HG02981 (cell line): ENCODE data around the gene DNAH11.
"Not testable (repeated sequence)": the region's sequence is repeated elsewhere in the genome, so short reads cannot be mapped to it uniquely, and the experiment has no call there.

Experiments used
- ATAC-seq: cut with Tn5 transposase; IDR thresholded peaks from one replicate; pipeline ENCODE4 v1.9.1; 2021; ENCODE audit warnings: mild to moderate bottlenecking, moderate library complexity; ENCODE audit not compliant: unreplicated experiment

DNAH11 gene

GRCh38 chr7:21766218-21766617 lies 223.4 kb downstream of the DNAH11 start:
- no peak for ATAC-seq

GRCh38 chr7:21767300-21767900 lies 224.6 kb downstream of the DNAH11 start:
- no peak for ATAC-seq

GRCh38 chr7:21768279-21768678 lies 225.4 kb downstream of the DNAH11 start:
- ATAC-seq = no peak

GRCh38 chr7:21771266-21771665 lies 228.4 kb downstream of the DNAH11 start:
- ATAC-seq = no peak

GRCh38 chr7:21771906-21772610 lies 229.2 kb downstream of the DNAH11 start:
- ATAC-seq = no peak

GRCh38 chr7:21773326-21773725 lies 230.5 kb downstream of the DNAH11 start:
- no peak for ATAC-seq

- ATAC-seq = no peak
Observed at GRCh38 chr7:21777921-21778320, 235.1 kb downstream of the DNAH11 start.

- no peak for ATAC-seq
Observed at GRCh38 chr7:21778953-21779352, 236.1 kb downstream of the DNAH11 start.

- no peak for ATAC-seq
Observed at GRCh38 chr7:21782996-21783395, 240.2 kb downstream of the DNAH11 start.

GRCh38 chr7:21784989-21785388 lies 242.2 kb downstream of the DNAH11 start:
- ATAC-seq = no peak

- ATAC-seq = no peak
Observed at GRCh38 chr7:21805791-21806190, 263.0 kb downstream of the DNAH11 start.

- no peak for ATAC-seq
Observed at GRCh38 chr7:21806388-21806787, 263.5 kb downstream of the DNAH11 start.

GRCh38 chr7:21819048-21819447 lies 276.2 kb downstream of the DNAH11 start:
- ATAC-seq = no peak

GRCh38 chr7:21828841-21829240 lies 286.0 kb downstream of the DNAH11 start:
- no peak for ATAC-seq

- ATAC-seq = no peak
Observed at GRCh38 chr7:21829731-21830130, 286.9 kb downstream of the DNAH11 start.

GRCh38 chr7:21844742-21845141 lies 301.9 kb downstream of the DNAH11 start:
- ATAC-seq = no peak

- no peak for ATAC-seq
Observed at GRCh38 chr7:21850531-21851285, 307.9 kb downstream of the DNAH11 start.

- ATAC-seq = no peak
Observed at GRCh38 chr7:21851559-21851967, 308.7 kb downstream of the DNAH11 start.

GRCh38 chr7:21865631-21866204 lies 322.9 kb downstream of the DNAH11 start:
- not testable (repeated sequence) for ATAC-seq

GRCh38 chr7:21866731-21867130 lies 323.9 kb downstream of the DNAH11 start:
- ATAC-seq = no peak

GRCh38 chr7:21867226-21867625 lies 324.4 kb downstream of the DNAH11 start:
- ATAC-seq = no peak
